ENCODE data around the gene MRPL30. TPM values are rescaled to one million over a fixed set of nuclear protein-coding genes. Genes with fewer than 3 reads are reported as not detected.

Gene MRPL30
- total RNA-seq, 1 experiment from 2014 or later, result 38.8 TPM

- no peak for DNase-seq
- CTCF ChIA-PET, result interaction anchor here (1.3 kb wide), 1 partner anchor 13 kb away, joined by 5 read pairs; the partner anchor contains the start of gene C2orf15
- Mint-ChIP-seq H3K27me3 (ENCODE audit: unreplicated experiment) (no peaks in the 10 kb centered on the region), H3K4me3 (ENCODE audit: low read depth, unreplicated experiment) (no peak overlapping the region), H3K36me3 (ENCODE audit: insufficient read depth, unreplicated experiment) (peaks cover 22% of the 10 kb centered on the region), H3K27ac (ENCODE audit: unreplicated experiment) (peak overlapping the region; percentile 92), H3K9me3 (ENCODE audit: low read depth, unreplicated experiment) (no peaks in the 10 kb centered on the region), H3K4me1 (ENCODE audit: low read depth, unreplicated experiment) (peaks cover under 1% of the 10 kb centered on the region)
- BruUV-seq (replicated peaks), result TSS peak; percentile 54
- intact Hi-C loops (cut with micrococcal nuclease; ENCODE audit: unreplicated experiment), result no loop called here
- TF ChIP-seq, protein P1, sequence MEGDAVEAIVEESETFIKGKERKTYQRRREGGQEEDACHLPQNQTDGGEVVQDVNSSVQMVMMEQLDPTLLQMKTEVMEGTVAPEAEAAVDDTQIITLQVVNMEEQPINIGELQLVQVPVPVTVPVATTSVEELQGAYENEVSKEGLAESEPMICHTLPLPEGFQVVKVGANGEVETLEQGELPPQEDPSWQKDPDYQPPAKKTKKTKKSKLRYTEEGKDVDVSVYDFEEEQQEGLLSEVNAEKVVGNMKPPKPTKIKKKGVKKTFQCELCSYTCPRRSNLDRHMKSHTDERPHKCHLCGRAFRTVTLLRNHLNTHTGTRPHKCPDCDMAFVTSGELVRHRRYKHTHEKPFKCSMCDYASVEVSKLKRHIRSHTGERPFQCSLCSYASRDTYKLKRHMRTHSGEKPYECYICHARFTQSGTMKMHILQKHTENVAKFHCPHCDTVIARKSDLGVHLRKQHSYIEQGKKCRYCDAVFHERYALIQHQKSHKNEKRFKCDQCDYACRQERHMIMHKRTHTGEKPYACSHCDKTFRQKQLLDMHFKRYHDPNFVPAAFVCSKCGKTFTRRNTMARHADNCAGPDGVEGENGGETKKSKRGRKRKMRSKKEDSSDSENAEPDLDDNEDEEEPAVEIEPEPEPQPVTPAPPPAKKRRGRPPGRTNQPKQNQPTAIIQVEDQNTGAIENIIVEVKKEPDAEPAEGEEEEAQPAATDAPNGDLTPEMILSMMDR (IDR thresholded peaks at IDR 0.05; ENCODE audit: unreplicated experiment), result no peak
These were observed 26.9 kb upstream of the MRPL30 start for GRCh38 chr2:99153921-99154604.

- peak; percentile 92 for DNase-seq
- H3K36me3 Mint-ChIP-seq (ENCODE audit: insufficient read depth, unreplicated experiment), result peaks cover 22% of the 10 kb centered on the region
- H3K4me1 Mint-ChIP-seq (ENCODE audit: low read depth, unreplicated experiment), result peaks cover 7% of the 10 kb centered on the region
- H3K27ac Mint-ChIP-seq (ENCODE audit: unreplicated experiment), result peak within 1 kb of the TSS; percentile 92
- no peaks in the 10 kb centered on the region for H3K27me3 Mint-ChIP-seq (ENCODE audit: unreplicated experiment)
- intact Hi-C loops (cut with micrococcal nuclease; ENCODE audit: unreplicated experiment), result no loop called here
- BruUV-seq (replicated peaks), result TSS peak; percentile 53
- TF ChIP-seq, protein P1 (IDR thresholded peaks at IDR 0.05; ENCODE audit: unreplicated experiment), result no peak
- CTCF ChIA-PET, result interaction anchor here (0.6 to 1.3 kb wide), 3 partner anchors 12 to 243 kb away, joined by 3 to 5 read pairs (median 3); partner anchors contain the start of gene C2orf15
- H3K4me3 Mint-ChIP-seq (ENCODE audit: low read depth, unreplicated experiment), result no peak within 1 kb of the TSS
- no peaks in the 10 kb centered on the region for H3K9me3 Mint-ChIP-seq (ENCODE audit: low read depth, unreplicated experiment)
These were observed 26.1 kb upstream of the MRPL30 start, which contains the start of the genes LIPT1 and TSGA10 for GRCh38 chr2:99154643-99155536. LIPT1 (plus strand) TSS chr2:99154967; CDS start chr2:99161958, 6,991 bp downstream. TSGA10 (minus strand) TSS chr2:99154942; CDS start chr2:99109439, 45,503 bp downstream.

DNA sequence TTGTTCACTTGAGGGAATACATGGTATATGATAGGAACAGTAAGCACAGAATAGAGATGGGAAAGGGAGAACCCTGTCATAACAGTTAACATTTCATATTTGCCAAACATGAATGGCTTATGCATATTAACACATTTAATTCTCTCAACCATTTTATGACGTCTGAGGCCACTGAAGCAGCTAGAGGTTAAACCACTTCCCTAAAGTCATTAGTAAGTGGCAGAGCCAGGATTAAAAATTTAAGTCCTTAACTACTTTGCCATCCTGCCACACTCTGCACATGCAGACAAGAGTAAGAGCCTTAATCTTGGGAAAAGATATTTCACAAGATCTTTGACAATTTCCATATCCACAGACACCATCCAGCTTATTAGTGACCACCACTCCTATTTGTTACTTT is 24.1 kb upstream of the MRPL30 start:
- TF ChIP-seq, protein P1 (IDR thresholded peaks at IDR 0.05; ENCODE audit: unreplicated experiment), result no peak
- no TSS peak for BruUV-seq (replicated peaks)
- H3K9me3 Mint-ChIP-seq (ENCODE audit: low read depth, unreplicated experiment), result no peaks in the 10 kb centered on the region
- H3K4me3 Mint-ChIP-seq (ENCODE audit: low read depth, unreplicated experiment), result no peak overlapping the region
- no peaks in the 10 kb centered on the region for H3K27me3 Mint-ChIP-seq (ENCODE audit: unreplicated experiment)
- peaks cover 7% of the 10 kb centered on the region for H3K4me1 Mint-ChIP-seq (ENCODE audit: low read depth, unreplicated experiment)
- intact Hi-C loops (cut with micrococcal nuclease; ENCODE audit: unreplicated experiment), result no loop called here
- no peak for DNase-seq
- CTCF ChIA-PET, result interaction anchor here (1.8 kb wide), 1 partner anchor 16 kb away, joined by 6 read pairs; the partner anchor contains the start of gene C2orf15
- H3K27ac Mint-ChIP-seq (ENCODE audit: unreplicated experiment), result no peak overlapping the region
- peaks cover 22% of the 10 kb centered on the region for H3K36me3 Mint-ChIP-seq (ENCODE audit: insufficient read depth, unreplicated experiment)

DNA sequence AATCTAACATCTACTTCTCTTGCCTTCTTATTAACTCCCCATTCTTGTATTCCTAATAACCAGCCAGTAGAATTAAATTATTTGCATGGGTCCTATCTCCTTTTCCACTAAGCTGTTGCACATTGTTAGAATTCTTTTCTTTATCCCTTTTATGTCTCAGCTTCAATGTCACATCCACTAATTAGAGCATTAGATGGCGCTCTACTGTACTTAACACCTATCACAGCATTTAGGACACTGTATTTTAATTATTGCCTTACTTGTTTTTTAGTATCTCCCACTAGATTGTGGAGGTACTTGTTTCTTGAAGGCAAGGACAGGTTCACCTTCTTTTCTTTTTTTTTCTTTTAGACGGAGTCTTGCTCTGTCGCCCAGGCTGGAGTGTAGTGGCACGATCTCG is 22.4 kb upstream of the MRPL30 start:
- Mint-ChIP-seq H3K27me3 (ENCODE audit: unreplicated experiment) (no peaks in the 10 kb centered on the region), H3K9me3 (ENCODE audit: low read depth, unreplicated experiment) (no peaks in the 10 kb centered on the region), H3K36me3 (ENCODE audit: insufficient read depth, unreplicated experiment) (peaks cover 24% of the 10 kb centered on the region), H3K4me3 (ENCODE audit: low read depth, unreplicated experiment) (no peak overlapping the region), H3K4me1 (ENCODE audit: low read depth, unreplicated experiment) (peaks cover 7% of the 10 kb centered on the region), H3K27ac (ENCODE audit: unreplicated experiment) (no peak overlapping the region)
- intact Hi-C loops (cut with micrococcal nuclease; ENCODE audit: unreplicated experiment), result no loop called here
- DNase-seq, result no peak
- no TSS peak for BruUV-seq (replicated peaks)
- CTCF ChIA-PET, result interaction anchor here (1.8 kb wide), 1 partner anchor 17 kb away, joined by 6 read pairs; the partner anchor contains the start of gene C2orf15
- TF ChIP-seq, protein P1 (IDR thresholded peaks at IDR 0.05; ENCODE audit: unreplicated experiment), result no peak

Measured in Calu3 (cell line).